B cell (primary cell): ENCODE data around the gene STX12. TPM values are rescaled to one million over a fixed set of nuclear protein-coding genes. Genes with fewer than 3 reads are reported as not detected.
"Not testable (repeated sequence)": the region's sequence is repeated elsewhere in the genome, so short reads cannot be mapped to it uniquely, and the experiment has no call there.

ENCODE experiments used
- ATAC-seq: fragments of 200-7000 bp; cut with Tn5 transposase; one replicate; pipeline ENCODE4 v1.10.0; 2021; ENCODE audit warnings: low read depth, mild to moderate bottlenecking, moderate number of reproducible peaks, moderate library complexity
- CTCF ChIA-PET: fragments of 350-600 bp; sonication (Branson Sonifier 250); formaldehyde crosslinking; loops from one replicate; lab custom pipeline; 2021; ENCODE audit warnings: antibody characterized with exemption, inconsistent platforms; lab: Charles Lee
- POLR2A ChIA-PET: fragments of 350-600 bp; sonication (Branson Sonifier 250); formaldehyde crosslinking; loops from one replicate; lab custom pipeline; 2021; ENCODE audit warnings: antibody characterized with exemption; lab: Charles Lee
- DNase-seq: peaks from one replicate; pipeline ENCODE4 v3.0.0; 2013
- H2AFZ ChIP-seq: 2 replicates; pipeline ENCODE4 v1.6.1; 2012; ENCODE audit warnings: mild to moderate bottlenecking, low read depth, low read length; ENCODE audit not compliant: insufficient read depth, poor library complexity, severe bottlenecking
- H3K27ac ChIP-seq, 2 donors: 1 replicate in 1 of 2; 2 replicates in 1 of 2; pipeline ENCODE4 v1.5.1; 2012 to 2013; ENCODE audit warnings: low read length in 2 of 2, mild to moderate bottlenecking in 2 of 2, moderate library complexity in 1 of 2
- H3K27me3 ChIP-seq, 4 experiments: fragments of 200-600 bp in 1 of 4; sonication (generic) in 1 of 4; replicated peaks in 1 of 4; 1 replicate in 2 of 4; 2 replicates in 2 of 4; pipeline versions ENCODE4 v1.6.1 to v1.7.0; 2013 to 2016; ENCODE audit warnings: low read length in 3 of 4, mild to moderate bottlenecking in 2 of 4, mixed read lengths in 1 of 4, moderate library complexity in 1 of 4; ENCODE audit not compliant: insufficient read depth in 4 of 4, control insufficient read depth in 3 of 4; ENCODE audit errors: control extremely low read depth in 1 of 4
- H3K36me3 ChIP-seq, 2 experiments: replicated peaks in 1 of 2; 1 replicate in 1 of 2; 2 replicates in 1 of 2; pipeline versions ENCODE4 v1.6.1 to v1.7.1; 2013; ENCODE audit warnings: low read length in 1 of 2; ENCODE audit not compliant: insufficient read depth in 2 of 2, control insufficient read depth in 1 of 2; ENCODE audit errors: control extremely low read depth in 1 of 2, extremely low read depth in 1 of 2
- H3K4me1 ChIP-seq, 2 donors: fragments of 200-600 bp in 1 of 2; sonication (generic) in 1 of 2; 1 replicate in 1 of 2; 2 replicates in 1 of 2; pipeline versions ENCODE4 v1.5.1 to v1.6.1; 2013 to 2017; ENCODE audit warnings: low read length in 2 of 2; ENCODE audit not compliant: control insufficient read depth in 2 of 2, insufficient read depth in 2 of 2
- H3K4me2 ChIP-seq: replicated peaks from 2 replicates; pipeline ENCODE3; 2012; ENCODE audit warnings: mild to moderate bottlenecking, low read depth, low read length; ENCODE audit not compliant: poor library complexity, severe bottlenecking
- H3K4me3 ChIP-seq, 5 experiments: fragments of 200-600 bp in 1 of 5; sonication (generic) in 1 of 5; 1 replicate in 3 of 5; 2 replicates in 2 of 5; pipeline versions ENCODE4 v1.5.1 to v1.7.0; 2011 to 2016; ENCODE audit warnings: low read length in 4 of 5, mild to moderate bottlenecking in 4 of 5, low read depth in 2 of 5, control low read depth in 1 of 5, moderate library complexity in 1 of 5; ENCODE audit not compliant: insufficient read depth in 1 of 5; ENCODE audit errors: control extremely low read depth in 1 of 5, extremely low read depth in 1 of 5
- H3K79me2 ChIP-seq: fragments of 200-600 bp; sonication (generic); one replicate; pipeline ENCODE4 v1.6.0; 2016; ENCODE audit warnings: low read length; ENCODE audit not compliant: control insufficient read depth, insufficient read depth
- H3K9ac ChIP-seq: fragments of 200-600 bp; sonication (generic); 2 replicates; pipeline ENCODE4 v1.6.1; 2017; ENCODE audit warnings: mild to moderate bottlenecking, low read length, moderate library complexity
- H3K9me3 ChIP-seq, 3 donors: one replicate each; pipeline versions ENCODE4 v1.6.1 to v1.7.1; 2013; ENCODE audit warnings: low read length in 2 of 3; ENCODE audit not compliant: control insufficient read depth in 2 of 3, insufficient read depth in 1 of 3; ENCODE audit errors: control extremely low read depth in 1 of 3
- H4K20me1 ChIP-seq: 2 replicates; pipeline ENCODE4 v1.6.0; 2012; ENCODE audit warnings: mild to moderate bottlenecking, low read length; ENCODE audit not compliant: insufficient read depth, control insufficient read depth, poor library complexity, severe bottlenecking
- H3K27ac Mint-ChIP-seq: one replicate; pipeline ENCODE4 v1.8.0; 2021; ENCODE audit warnings: mixed read lengths
- H3K27me3 Mint-ChIP-seq: one replicate; pipeline ENCODE4 v1.8.0; 2021; ENCODE audit warnings: mixed read lengths
- H3K4me1 Mint-ChIP-seq: one replicate; pipeline ENCODE4 v1.8.0; 2021; ENCODE audit warnings: mixed read lengths
- H3K4me3 Mint-ChIP-seq: one replicate; pipeline ENCODE4 v1.8.0; 2021; ENCODE audit warnings: mixed read lengths
- H3K9me3 Mint-ChIP-seq: one replicate; pipeline ENCODE4 v1.8.0; 2022; ENCODE audit warnings: mixed read lengths; ENCODE audit not compliant: insufficient read depth
- CTCF ChIP-seq: fragments of 200-600 bp; IDR thresholded peaks from one replicate; pipeline ENCODE4 v1.8.0; 2022; ENCODE audit warnings: antibody characterized with exemption, mild to moderate bottlenecking
- EZH2 ChIP-seq: IDR thresholded peaks from 2 replicates; pipeline ENCODE4 v1.6.1; 2012; ENCODE audit warnings: borderline replicate concordance, low read depth, mild to moderate bottlenecking, moderate library complexity, low read length; ENCODE audit not compliant: insufficient read depth, poor library complexity, severe bottlenecking
- WGBS: methylation state at CpG from one replicate; pipeline ENCODE4 v1.1.5; 2013; ENCODE audit warnings: missing lambda C conversion rate; ENCODE audit not compliant: insufficient coverage; 5-methylcytosine and 5-hydroxymethylcytosine counted together
- intact Hi-C: fragments of 100-400 bp; cut with micrococcal nuclease; formaldehyde crosslinking; loops from one replicate; pipeline ENCODE4 v1.10.0; 2022
- polyA plus RNA-seq: library from polyadenylated mRNA; depleted of rRNA; stranded (reverse); fragments of >200 nt; gene quantifications from 2 replicates; pipeline ENCODE4 v1.2.3, GENCODE V29; 2012
- total RNA-seq, 2 donors: library from RNA; stranded (reverse); fragments of 120-200 nt in 1 of 2; gene quantifications; 1 replicate in 1 of 2; 2 replicates in 1 of 2; pipeline versions ENCODE4 v1.2.3 to v1.2.4, GENCODE V29; 2013 to 2022

STX12 gene
- total and polyA plus RNA-seq, 2 donors (not counting 1 experiment from before 2014, with no cell fraction given) = 20.5 to 36.4 TPM

- no peak overlapping the region for H3K9ac ChIP-seq
- no peak overlapping the region for H3K27ac ChIP-seq
- no peak overlapping the region for H2AFZ ChIP-seq
- no peak overlapping the region for H3K4me3 ChIP-seq
- Mint-ChIP-seq H3K9me3 (no peaks in the 10 kb centered on the region), H3K4me1 (no peaks in the 10 kb centered on the region), H3K4me3 (no peak overlapping the region), H3K27me3 (no peaks in the 10 kb centered on the region), H3K27ac (no peak overlapping the region)
- ATAC-seq (no peak), DNase-seq (no peak)
- TF ChIP-seq EZH2 = no peak
- TF ChIP-seq CTCF = no peak
- H3K79me2 ChIP-seq = no peaks in the 10 kb centered on the region
- H3K27me3 ChIP-seq = no peaks in the 10 kb centered on the region
- no peaks in the 10 kb centered on the region for H3K9me3 ChIP-seq
- WGBS = 100% methylated on average over 1 of the region's 4 CpGs
- ChIA-PET POLR2A (no interaction called here), CTCF (no interaction called here)
- peaks cover 10 to 20% of the 10 kb centered on the region in 2 experiments for H3K36me3 ChIP-seq
- no peak overlapping the region for H3K4me2 ChIP-seq
- no peaks in the 10 kb centered on the region for H4K20me1 ChIP-seq
- intact Hi-C loops = no loop called here
- H3K4me1 ChIP-seq = no peaks in the 10 kb centered on the region
These were observed 50.8 kb downstream of the STX12 start for GRCh38 chr1:27823784-27824183.

- no peak for DNase-seq
- Histone ChIP-seq H3K27ac (no peak overlapping the region), H3K9ac (no peak overlapping the region), H3K27me3 (no peaks in the 10 kb centered on the region), H3K4me2 (no peak overlapping the region), H3K36me3 (peaks cover 9 to 13% of the 10 kb centered on the region in 2 experiments), H2AFZ (no peak overlapping the region), H3K4me1 (no peaks in the 10 kb centered on the region), H3K79me2 (no peaks in the 10 kb centered on the region), H4K20me1 (no peaks in the 10 kb centered on the region), H3K4me3 (no peak overlapping the region), H3K9me3 (no peaks in the 10 kb centered on the region)
- TF ChIP-seq EZH2 (no peak), CTCF (no peak)
- intact Hi-C loops = no loop called here
- Mint-ChIP-seq H3K27ac (no peak overlapping the region), H3K4me3 (no peak overlapping the region), H3K9me3 (no peaks in the 10 kb centered on the region), H3K4me1 (no peaks in the 10 kb centered on the region), H3K27me3 (no peaks in the 10 kb centered on the region)
- ATAC-seq = no peak
- ChIA-PET CTCF (no interaction called here), POLR2A (no interaction called here)
- WGBS = no CpG with 5 or more reads among the region's 4 CpGs
These were observed 51.4 kb downstream of the STX12 start for GRCh38 chr1:27824411-27824810.

GRCh38 chr1:27829339-27829960, 56.4 kb downstream of the STX12 start:
- ATAC-seq, H3K9me3 ChIP-seq, H3K9me3 Mint-ChIP-seq, H3K27me3 Mint-ChIP-seq, H4K20me1 ChIP-seq, DNase-seq, H3K27me3 ChIP-seq, intact Hi-C loops: not testable (repeated sequence)
- Histone ChIP-seq H3K27ac (peak overlapping the region in 1 of 2 donors; percentile 55), H2AFZ (peak overlapping the region; percentile 100), H3K36me3 (peaks cover 0 to 18% of the 10 kb centered on the region in 2 experiments), H3K9ac (peak overlapping the region; percentile 98), H3K4me3 (peak overlapping the region in 1 of 5 experiments; percentile 98), H3K79me2 (peaks cover 47% of the 10 kb centered on the region), H3K4me1 (peaks cover 12 to 17% of the 10 kb centered on the region in 2 donors), H3K4me2 (peak overlapping the region; percentile 95)
- POLR2A ChIA-PET = interaction anchor here (0.7 to 1.5 kb wide), 2 partner anchors 57 to 753 kb away, joined by 4 to 7 read pairs; partner anchors contain the start of gene STX12
- WGBS = 100% methylated on average over 1 of the region's 4 CpGs
- Mint-ChIP-seq H3K4me3 (peak overlapping the region; percentile 94), H3K4me1 (peaks cover 23% of the 10 kb centered on the region), H3K27ac (peak overlapping the region; percentile 70)
- CTCF ChIA-PET = interaction anchor here (0.6 to 1.0 kb wide), 2 partner anchors 19 to 726 kb away, joined by 3 to 4 read pairs; no protein-coding TSS in a partner anchor
